ENCODE measurements around the gene MBOAT7. TPM values are rescaled to one million over a fixed set of nuclear protein-coding genes. Genes with fewer than 3 reads are reported as not detected.

The MBOAT7 gene
- total RNA-seq, 1 experiment from 2014 or later: 32.8 TPM

GRCh38 chr19:54136864-54137698 lies 52.3 kb downstream of the MBOAT7 start:
- in situ Hi-C loops (cut with HindIII; ENCODE audit: low pct_unique_long_range_greater_than_20kb, low sequenced_read_pairs): no loop called here
- peak; percentile 100 for DNase-seq (ENCODE audit: low read depth, low spot score)

DNA sequence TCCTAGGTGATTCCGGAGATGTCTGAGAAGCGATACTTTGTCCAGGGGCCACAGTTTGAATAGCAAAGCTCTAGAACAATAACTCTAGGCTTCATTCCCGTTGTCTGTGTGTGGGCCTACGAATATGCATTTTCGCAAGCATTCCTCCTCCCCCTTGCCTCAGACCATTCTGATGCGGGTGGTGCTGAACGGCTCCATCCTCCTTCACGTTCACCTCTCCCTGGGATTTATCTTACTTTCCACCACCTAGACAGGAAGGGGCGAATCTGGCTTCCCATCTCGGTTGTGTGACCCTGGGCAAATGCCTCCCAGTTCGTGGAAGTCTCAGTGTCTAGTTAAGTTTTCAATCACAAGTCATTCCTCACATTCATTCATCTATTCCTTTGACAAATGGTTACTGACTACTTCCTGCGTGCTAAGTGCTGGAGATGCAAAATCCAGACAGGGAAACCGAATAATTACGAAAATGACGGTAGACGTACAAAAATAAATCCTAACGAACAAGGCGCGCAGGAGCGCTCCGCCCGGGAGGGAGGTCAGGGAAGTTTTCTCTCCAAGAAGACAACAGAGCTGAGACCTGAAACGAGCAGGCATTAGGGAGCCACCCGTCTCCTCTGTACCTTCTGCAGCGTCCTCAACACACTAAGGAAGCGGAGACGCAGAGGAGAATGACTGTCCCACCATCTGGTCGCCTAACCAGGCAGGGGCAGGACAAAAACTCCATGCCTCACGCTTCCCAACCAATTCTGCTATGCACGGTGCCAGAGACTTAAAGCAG lies 53.1 kb downstream of the MBOAT7 start:
- DNase-seq (ENCODE audit: low read depth, low spot score): no peak
- in situ Hi-C loops (cut with HindIII; ENCODE audit: low pct_unique_long_range_greater_than_20kb, low sequenced_read_pairs): no loop called here

DNA sequence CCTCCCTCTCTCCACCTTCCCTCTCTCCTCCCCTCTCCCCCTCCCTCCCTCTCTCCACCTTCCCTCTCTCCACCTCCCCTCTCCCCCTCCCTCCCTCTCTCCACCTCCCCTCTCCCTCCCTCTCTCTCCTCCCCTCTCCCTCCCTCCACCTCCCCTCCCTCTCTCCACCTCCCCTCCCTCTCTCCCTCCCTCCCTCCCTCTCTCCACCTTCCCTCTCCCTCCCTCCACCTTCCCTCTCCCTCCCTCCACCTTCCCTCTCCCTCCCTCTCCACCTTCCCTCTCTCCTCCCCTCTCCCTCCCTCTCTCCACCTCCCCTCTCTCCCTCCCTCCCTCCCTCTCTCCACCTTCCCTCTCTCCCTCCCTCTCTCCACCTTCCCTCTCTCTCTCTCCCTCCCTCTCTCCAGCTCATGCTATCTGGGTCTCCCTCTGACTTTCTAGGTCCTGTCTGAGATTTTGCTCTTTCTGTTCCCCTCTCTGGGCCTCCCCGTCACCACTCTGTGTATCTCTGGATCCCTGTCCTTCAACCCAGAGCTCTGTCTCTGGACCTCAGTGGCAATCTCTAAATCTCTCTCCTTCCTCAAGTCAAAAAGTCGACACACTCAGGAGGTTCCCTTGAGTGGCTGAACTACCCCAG lies 55.3 kb downstream of the MBOAT7 start:
- in situ Hi-C loops (cut with HindIII; ENCODE audit: low pct_unique_long_range_greater_than_20kb, low sequenced_read_pairs): no loop called here
- DNase-seq (ENCODE audit: low read depth, low spot score): no peak

DNA sequence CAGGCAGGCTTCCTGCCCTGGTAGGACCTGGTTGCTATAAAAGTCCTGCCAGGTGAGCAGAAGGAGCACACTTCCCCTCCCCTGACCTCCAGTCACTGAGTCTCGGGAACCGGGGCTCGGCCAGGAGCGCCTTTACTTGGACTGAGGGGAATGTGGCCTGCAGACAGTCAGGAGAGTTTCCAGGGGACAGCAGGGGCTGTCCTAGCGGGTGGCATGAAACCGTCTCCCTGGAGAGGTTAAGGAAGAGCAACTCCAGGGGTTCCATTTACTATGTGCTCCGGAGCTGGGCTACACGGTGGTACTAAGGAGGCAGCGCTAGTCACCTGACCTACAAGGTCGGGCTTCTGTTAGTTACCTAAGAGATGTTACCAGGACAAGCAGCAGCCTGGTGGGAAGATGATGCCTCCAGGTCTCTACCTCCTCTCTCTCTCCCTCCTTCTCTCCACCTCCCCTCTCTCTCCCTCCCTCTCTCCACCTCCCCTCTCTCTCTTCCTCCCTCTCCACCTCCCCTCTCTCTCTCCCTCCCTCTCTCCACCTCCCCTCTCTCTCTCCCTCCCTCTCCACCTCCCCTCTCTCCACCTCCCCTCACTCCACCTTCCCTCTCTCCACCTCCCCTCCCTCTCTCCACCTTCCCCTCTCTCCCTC lies 55.9 kb downstream of the MBOAT7 start:
- in situ Hi-C loops (cut with HindIII; ENCODE audit: low pct_unique_long_range_greater_than_20kb, low sequenced_read_pairs): no loop called here
- DNase-seq (ENCODE audit: low read depth, low spot score): peak; percentile 23

GRCh38 chr19:54129617-54129996 lies 59.8 kb downstream of the MBOAT7 start:
- no peak for DNase-seq (ENCODE audit: low read depth, low spot score)
- in situ Hi-C loops (cut with HindIII; ENCODE audit: low pct_unique_long_range_greater_than_20kb, low sequenced_read_pairs): no loop called here

GRCh38 chr19:54128796-54129616 lies 60.4 kb downstream of the MBOAT7 start:
- in situ Hi-C loops (cut with HindIII; ENCODE audit: low pct_unique_long_range_greater_than_20kb, low sequenced_read_pairs): no loop called here
- DNase-seq (ENCODE audit: low read depth, low spot score): no peak

DNA sequence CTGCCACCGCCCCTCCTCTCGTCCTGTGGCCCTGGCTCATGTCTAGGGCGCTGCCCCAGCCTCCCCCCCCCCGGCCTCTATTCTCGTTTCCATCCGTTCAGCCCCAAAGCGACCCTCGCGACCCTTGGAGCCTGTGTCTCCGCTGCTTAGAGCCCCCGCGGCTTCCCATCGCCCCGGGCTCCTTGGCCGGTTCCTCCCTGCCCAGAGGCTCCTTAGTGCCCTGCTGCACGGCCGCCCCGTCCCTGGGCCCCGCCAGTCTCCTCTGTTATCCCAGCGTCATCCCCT lies 61.0 kb downstream of the MBOAT7 start:
- DNase-seq (ENCODE audit: low read depth, low spot score): no peak
- in situ Hi-C loops (cut with HindIII; ENCODE audit: low pct_unique_long_range_greater_than_20kb, low sequenced_read_pairs): no loop called here

GRCh38 chr19:54127688-54128440 lies 61.5 kb downstream of the MBOAT7 start:
- in situ Hi-C loops (cut with HindIII; ENCODE audit: low pct_unique_long_range_greater_than_20kb, low sequenced_read_pairs): no loop called here
- no peak for DNase-seq (ENCODE audit: low read depth, low spot score)

DNA sequence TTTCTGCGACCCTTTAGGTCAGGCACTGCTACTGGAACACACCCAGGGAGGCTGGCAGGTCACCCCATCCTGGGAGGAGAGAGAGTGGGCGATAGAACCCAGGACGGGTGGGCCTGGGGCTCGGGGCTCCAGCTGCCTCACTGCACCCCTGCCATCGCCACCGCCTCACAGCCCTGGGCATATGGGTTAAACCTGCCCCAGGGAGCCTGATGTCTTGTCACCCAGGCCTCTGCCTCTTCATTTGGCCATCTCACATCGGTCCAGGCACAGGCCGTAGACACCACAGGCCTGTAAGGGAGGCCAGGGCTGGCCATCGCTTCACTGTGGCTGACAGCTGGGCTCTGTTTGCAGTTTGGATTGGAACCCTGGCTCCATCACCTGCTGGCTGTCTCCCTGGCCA lies 63.7 kb downstream of the MBOAT7 start:
- in situ Hi-C loops (cut with HindIII; ENCODE audit: low pct_unique_long_range_greater_than_20kb, low sequenced_read_pairs): no loop called here

GRCh38 chr19:54124393-54124792 lies 65.0 kb downstream of the MBOAT7 start:
- in situ Hi-C loops (cut with HindIII; ENCODE audit: low pct_unique_long_range_greater_than_20kb, low sequenced_read_pairs): no loop called here
- DNase-seq (ENCODE audit: low read depth, low spot score): no peak

More for the DNA sequence above, 63.7 kb downstream of the MBOAT7 start:
- no peak for DNase-seq (ENCODE audit: low read depth, low spot score)

DNA sequence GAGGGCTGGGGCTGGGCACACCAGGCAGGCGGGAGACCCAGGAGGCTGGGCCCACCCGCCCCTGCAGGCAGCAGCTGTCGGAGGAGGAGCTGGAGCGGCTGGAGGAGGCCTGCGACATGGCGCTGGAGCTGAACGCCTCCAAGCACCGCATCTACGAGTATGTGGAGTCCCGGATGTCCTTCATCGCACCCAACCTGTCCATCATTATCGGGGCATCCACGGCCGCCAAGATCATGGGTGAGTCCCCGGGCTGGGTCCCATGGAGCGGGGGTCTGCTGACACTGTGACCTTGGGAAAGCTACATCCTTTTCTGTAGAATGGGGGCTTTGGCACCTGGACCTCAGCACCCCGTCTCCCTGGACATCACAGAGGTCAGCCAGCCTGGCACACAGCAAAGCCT lies 65.7 kb downstream of the MBOAT7 start:
- no peak for DNase-seq (ENCODE audit: low read depth, low spot score)
- in situ Hi-C loops (cut with HindIII; ENCODE audit: low pct_unique_long_range_greater_than_20kb, low sequenced_read_pairs): no loop called here

Other genes with a start within 250 kb of the MBOAT7 start
- gene CACNG8, start 226.6 kb downstream of the MBOAT7 start, total RNA-seq (2014; rRNA removed; shearing (Covaris generic)): not detected in 2 replicates
- not detected in 2 replicates for gene CACNG6, start 197.9 kb downstream of the MBOAT7 start, total RNA-seq (2014; rRNA removed; shearing (Covaris generic))
- gene VSTM1, start 125.7 kb downstream of the MBOAT7 start, total RNA-seq (2014; rRNA removed; shearing (Covaris generic)): not detected in 2 replicates
- not detected in 2 replicates for gene TARM1, start 108.2 kb downstream of the MBOAT7 start, total RNA-seq (2014; rRNA removed; shearing (Covaris generic))
- not detected in 2 replicates for gene OSCAR, start 88.8 kb downstream of the MBOAT7 start, total RNA-seq (2014; rRNA removed; shearing (Covaris generic))
- 43.1 and 48.5 TPM in 2 replicates for gene NDUFA3, start 86.7 kb downstream of the MBOAT7 start, total RNA-seq (2014; rRNA removed; shearing (Covaris generic))
- 33.4 and 39.5 TPM in 2 replicates for gene TFPT, start 73.9 kb downstream of the MBOAT7 start, total RNA-seq (2014; rRNA removed; shearing (Covaris generic))
- 49.4 and 62.4 TPM in 2 replicates for gene PRPF31, start 73.8 kb downstream of the MBOAT7 start, total RNA-seq (2014; rRNA removed; shearing (Covaris generic))
- gene CNOT3, start 51.8 kb downstream of the MBOAT7 start, total RNA-seq (2014; rRNA removed; shearing (Covaris generic)): 5.4 and 7.7 TPM in 2 replicates
- gene LENG1, start 29.9 kb downstream of the MBOAT7 start, total RNA-seq (2014; rRNA removed; shearing (Covaris generic)): 10.6 and 10.8 TPM in 2 replicates
- not detected in 2 replicates for gene TMC4, start 16.4 kb downstream of the MBOAT7 start, total RNA-seq (2014; rRNA removed; shearing (Covaris generic))
- 46.1 and 49.0 TPM in 2 replicates for gene TSEN34, start 1.7 kb upstream of the MBOAT7 start, total RNA-seq (2014; rRNA removed; shearing (Covaris generic))
- 2,354 and 2,678 TPM in 2 replicates for gene RPS9, start 11.3 kb upstream of the MBOAT7 start, total RNA-seq (2014; rRNA removed; shearing (Covaris generic))
- gene LILRB3, start 33.4 kb upstream of the MBOAT7 start, total RNA-seq (2014; rRNA removed; shearing (Covaris generic)): 1.1 TPM in 1 of 2 replicates, not detected in the other
- gene LILRA6, start 53.2 kb upstream of the MBOAT7 start, total RNA-seq (2014; rRNA removed; shearing (Covaris generic)): 0.16 TPM in 1 of 2 replicates, not detected in the other
- not detected in 2 replicates for gene LILRB5, start 67.7 kb upstream of the MBOAT7 start, total RNA-seq (2014; rRNA removed; shearing (Covaris generic))
- not detected in 2 replicates for gene LILRB2, start 91.5 kb upstream of the MBOAT7 start, total RNA-seq (2014; rRNA removed; shearing (Covaris generic))
- not detected in 2 replicates for gene LILRA5, start 123.6 kb upstream of the MBOAT7 start, total RNA-seq (2014; rRNA removed; shearing (Covaris generic))
- not detected in 2 replicates for gene LILRA4, start 149.6 kb upstream of the MBOAT7 start, total RNA-seq (2014; rRNA removed; shearing (Covaris generic))
- gene LAIR1, start 175.4 kb upstream of the MBOAT7 start, total RNA-seq (2014; rRNA removed; shearing (Covaris generic)): not detected in 2 replicates
- 0.77 and 0.93 TPM in 2 replicates for gene TTYH1, start 225.9 kb upstream of the MBOAT7 start, total RNA-seq (2014; rRNA removed; shearing (Covaris generic))